Activated T-cell treated with anti-CD3 and anti-CD28 coated beads, Interleukin-2, amount 50 U/mL, for 24 hours (primary cell): Measurements from ENCODE around the gene SPAG16.
"Not testable (repeated sequence)": the region's sequence is repeated elsewhere in the genome, so short reads cannot be mapped to it uniquely, and the experiment has no call there.

ENCODE experiments used
- DNase-seq: peaks from one replicate; pipeline ENCODE4 v3.0.0-alpha.2; 2020
- H3K27ac Mint-ChIP-seq: 2 replicates; pipeline ENCODE4 v1.8.0; 2020; ENCODE audit warnings: mild to moderate bottlenecking, mixed read lengths
- H3K27me3 Mint-ChIP-seq: 2 replicates; pipeline ENCODE4 v1.8.0; 2020; ENCODE audit warnings: mixed read lengths
- H3K36me3 Mint-ChIP-seq: 2 replicates; pipeline ENCODE4 v1.8.0; 2020; ENCODE audit warnings: low read depth, mixed read lengths
- H3K4me1 Mint-ChIP-seq: 2 replicates; pipeline ENCODE4 v1.8.0; 2020; ENCODE audit warnings: low read depth, mixed read lengths
- H3K4me3 Mint-ChIP-seq: 2 replicates; pipeline ENCODE4 v1.8.0; 2020; ENCODE audit warnings: mild to moderate bottlenecking, moderate library complexity, mixed read lengths
- H3K9me3 Mint-ChIP-seq: 2 replicates; pipeline ENCODE4 v1.8.0; 2020; ENCODE audit warnings: mixed read lengths

Gene SPAG16

DNA sequence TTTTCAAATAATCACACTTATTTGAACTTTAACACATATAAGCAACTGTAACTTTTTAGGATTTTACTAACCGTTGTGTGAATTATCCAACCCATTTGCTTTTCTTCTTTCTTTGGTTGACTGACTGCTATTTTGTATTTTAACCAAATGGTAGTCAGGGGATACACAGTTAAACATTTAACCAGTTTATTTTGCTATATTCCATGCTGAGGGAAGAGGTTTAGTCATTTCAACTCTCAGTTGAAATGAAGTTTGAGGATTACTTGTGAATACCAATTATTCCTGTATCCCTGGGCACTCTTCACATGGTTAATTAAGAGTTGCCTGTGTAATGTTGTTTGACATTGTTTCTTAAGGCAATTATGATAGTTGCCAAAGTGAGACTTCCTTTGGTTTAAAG is 1.9 kb downstream of the SPAG16 start:
- Mint-ChIP-seq H3K9me3 (no peaks in the 10 kb centered on the region), H3K4me1 (peaks cover 43% of the 10 kb centered on the region), H3K4me3 (no peak overlapping the region), H3K27me3 (no peaks in the 10 kb centered on the region), H3K27ac (no peak overlapping the region), H3K36me3 (peaks cover 6% of the 10 kb centered on the region)
- DNase-seq, result no peak

DNA sequence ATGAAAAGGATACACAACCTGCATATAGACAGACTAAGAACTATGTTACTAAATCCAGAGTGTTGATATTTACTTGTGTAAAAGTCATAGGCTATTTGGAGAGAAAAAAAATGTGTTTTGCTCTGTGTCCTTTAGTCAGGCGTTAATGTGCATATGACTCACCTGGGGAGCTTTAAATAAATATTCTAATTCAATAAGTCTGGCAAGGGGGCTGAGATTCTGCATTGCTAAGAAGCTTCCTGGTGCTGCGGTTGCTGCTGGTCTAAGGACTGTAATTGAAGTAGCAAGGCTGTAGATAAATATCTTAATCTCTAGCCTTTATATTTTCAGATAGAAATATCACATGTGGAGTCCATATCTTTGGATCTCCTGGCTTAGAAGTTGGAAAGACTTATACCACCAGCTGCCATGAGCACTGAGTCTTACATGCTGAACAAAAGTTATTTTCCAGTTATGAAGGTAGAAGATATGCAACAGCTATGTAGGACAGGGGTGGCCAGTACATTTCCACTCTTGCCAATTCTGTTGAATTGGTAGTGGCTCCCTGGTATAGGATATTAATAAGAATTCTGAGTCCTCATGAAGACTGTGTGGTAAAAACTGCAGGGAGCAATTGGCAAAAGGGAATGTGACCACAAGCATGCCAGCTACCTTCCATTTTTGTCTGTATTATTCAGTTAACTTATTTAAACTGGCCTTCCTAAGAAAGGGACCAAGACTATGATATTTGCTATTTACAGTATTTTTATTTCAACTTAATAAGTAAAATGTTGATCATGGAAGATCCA is 4.8 kb downstream of the SPAG16 start:
- H3K9me3 Mint-ChIP-seq, result no peaks in the 10 kb centered on the region
- H3K27me3 Mint-ChIP-seq, result no peaks in the 10 kb centered on the region
- peaks cover 32% of the 10 kb centered on the region for H3K4me1 Mint-ChIP-seq
- H3K4me3 Mint-ChIP-seq, result no peak overlapping the region
- H3K36me3 Mint-ChIP-seq, result peaks cover 16% of the 10 kb centered on the region
- DNase-seq, result no peak
- H3K27ac Mint-ChIP-seq, result no peak overlapping the region

DNA sequence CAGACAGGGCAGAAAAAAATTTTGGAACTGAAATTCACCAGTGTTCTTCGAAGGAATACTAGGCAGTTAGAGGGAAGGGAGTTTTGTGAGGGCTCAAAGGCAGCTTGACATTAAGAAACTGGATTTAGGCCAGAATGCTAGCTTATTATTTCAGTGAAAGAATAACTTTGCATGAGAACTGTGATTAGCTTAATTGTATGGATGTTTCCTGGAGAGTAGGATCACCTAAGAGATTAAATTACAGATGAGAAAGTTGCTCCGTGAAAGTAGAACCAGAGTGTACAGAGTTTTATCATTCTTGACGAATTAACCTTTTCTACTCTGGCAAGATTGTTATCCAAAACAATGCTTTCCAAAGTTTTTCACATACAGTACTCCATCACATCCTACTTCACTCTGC is 6.2 kb downstream of the SPAG16 start:
- H3K27ac Mint-ChIP-seq, result no peak overlapping the region
- peaks cover 22% of the 10 kb centered on the region for H3K4me1 Mint-ChIP-seq
- peaks cover 14% of the 10 kb centered on the region for H3K36me3 Mint-ChIP-seq
- H3K9me3 Mint-ChIP-seq, result no peaks in the 10 kb centered on the region
- no peaks in the 10 kb centered on the region for H3K27me3 Mint-ChIP-seq
- H3K4me3 Mint-ChIP-seq, result no peak overlapping the region
- DNase-seq, result no peak

DNA sequence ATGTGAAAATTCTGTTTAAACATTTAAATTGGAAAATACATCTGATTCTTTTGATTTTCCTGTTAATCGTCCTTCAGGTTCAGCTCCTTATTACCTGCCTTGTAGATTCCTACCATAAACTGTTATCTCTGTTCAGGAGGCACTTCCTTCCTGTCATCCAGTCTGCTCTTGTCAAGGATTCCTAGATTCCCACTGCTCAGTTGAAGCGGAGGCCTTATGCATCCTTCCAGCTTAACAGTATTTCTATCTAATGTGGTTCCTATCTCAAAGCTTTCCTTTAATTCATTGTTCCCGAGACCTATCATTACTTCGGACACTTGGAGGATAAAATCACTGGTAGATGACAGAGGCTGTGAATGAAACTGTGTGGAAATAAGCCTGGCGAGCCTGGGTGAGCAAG is 12.0 kb downstream of the SPAG16 start:
- peaks cover 48% of the 10 kb centered on the region for H3K36me3 Mint-ChIP-seq
- H3K27ac Mint-ChIP-seq, result no peak overlapping the region
- no peak overlapping the region for H3K4me3 Mint-ChIP-seq
- no peaks in the 10 kb centered on the region for H3K9me3 Mint-ChIP-seq
- no peak for DNase-seq
- no peaks in the 10 kb centered on the region for H3K27me3 Mint-ChIP-seq
- no peaks in the 10 kb centered on the region for H3K4me1 Mint-ChIP-seq

DNA sequence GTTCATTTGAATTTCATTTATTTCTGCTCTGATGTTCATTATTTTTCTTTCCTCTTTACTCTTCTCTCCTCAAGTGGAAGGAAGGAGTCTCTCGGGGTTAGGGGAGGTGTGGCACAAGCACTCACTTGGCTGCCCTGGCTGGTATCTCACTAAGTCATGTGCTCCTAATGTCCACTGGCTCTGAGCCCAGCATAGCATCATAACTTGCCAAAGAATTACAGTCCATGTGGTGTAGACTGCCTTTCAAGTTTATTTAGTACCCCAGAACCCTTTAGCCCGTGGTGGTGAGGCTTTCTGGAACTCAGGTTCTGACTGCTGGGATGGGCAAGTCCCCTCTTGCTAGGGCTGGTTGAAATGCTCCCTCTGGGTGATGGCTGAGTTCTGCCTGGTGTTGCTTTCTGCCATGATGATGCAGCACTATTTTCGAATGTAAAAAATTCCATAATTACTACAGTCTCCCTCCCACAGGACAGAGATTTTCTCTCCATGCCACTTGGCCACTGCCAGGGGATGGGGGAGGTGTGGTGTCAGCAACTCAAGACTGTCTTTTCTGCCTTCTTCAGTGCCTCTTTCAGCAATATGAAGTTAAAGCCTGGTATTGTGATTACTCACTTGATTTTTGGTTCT is 22.2 kb downstream of the SPAG16 start:
- Mint-ChIP-seq H3K4me3 (no peak overlapping the region), H3K9me3 (peaks cover 29% of the 10 kb centered on the region)
- DNase-seq, result no peak

DNA sequence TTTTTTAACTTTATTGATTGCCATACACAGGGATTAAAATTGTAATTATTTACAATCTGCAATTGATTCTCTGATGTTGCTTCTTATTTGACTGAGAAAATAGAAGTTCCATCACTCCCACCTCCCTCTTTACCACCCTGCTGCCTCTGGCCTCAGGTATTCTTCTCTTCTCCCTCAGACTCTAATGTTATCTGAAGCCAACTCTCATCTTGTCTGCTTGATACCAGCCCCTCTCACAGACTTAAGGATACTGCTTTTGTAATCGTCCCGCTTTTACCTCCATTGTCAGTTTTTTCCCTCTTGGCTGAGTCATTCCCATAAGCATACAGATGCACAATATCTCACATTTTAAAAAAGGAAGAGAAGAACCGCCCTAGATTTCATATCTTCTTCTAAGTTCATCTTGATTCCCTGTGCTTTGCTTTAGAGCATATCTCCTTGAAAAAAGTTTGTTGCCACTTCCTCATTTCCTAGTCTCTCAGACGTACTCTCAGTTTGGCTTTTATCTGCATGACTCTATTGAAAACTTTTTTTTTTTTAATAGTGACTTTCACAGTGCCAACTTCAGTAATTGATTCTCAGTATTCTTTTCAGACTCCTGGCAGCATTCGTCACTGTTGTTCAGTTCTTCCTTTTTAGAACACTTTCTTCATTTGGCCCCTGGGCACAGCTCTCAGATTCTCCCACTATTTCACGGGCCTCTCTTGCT is 31.1 kb downstream of the SPAG16 start:
- DNase-seq, result no peak
- no peak overlapping the region for H3K4me3 Mint-ChIP-seq
- H3K9me3 Mint-ChIP-seq, result no peaks in the 10 kb centered on the region
- H3K36me3 Mint-ChIP-seq, result peaks cover 43% of the 10 kb centered on the region
- no peaks in the 10 kb centered on the region for H3K4me1 Mint-ChIP-seq
- H3K27me3 Mint-ChIP-seq, result no peaks in the 10 kb centered on the region
- H3K27ac Mint-ChIP-seq, result no peak overlapping the region

More for the DNA sequence above, 22.2 kb downstream of the SPAG16 start:
- H3K36me3 Mint-ChIP-seq, result peaks cover 69% of the 10 kb centered on the region
- H3K27me3 Mint-ChIP-seq, result no peaks in the 10 kb centered on the region
- H3K27ac Mint-ChIP-seq, result no peak overlapping the region
- H3K4me1 Mint-ChIP-seq, result no peaks in the 10 kb centered on the region

DNA sequence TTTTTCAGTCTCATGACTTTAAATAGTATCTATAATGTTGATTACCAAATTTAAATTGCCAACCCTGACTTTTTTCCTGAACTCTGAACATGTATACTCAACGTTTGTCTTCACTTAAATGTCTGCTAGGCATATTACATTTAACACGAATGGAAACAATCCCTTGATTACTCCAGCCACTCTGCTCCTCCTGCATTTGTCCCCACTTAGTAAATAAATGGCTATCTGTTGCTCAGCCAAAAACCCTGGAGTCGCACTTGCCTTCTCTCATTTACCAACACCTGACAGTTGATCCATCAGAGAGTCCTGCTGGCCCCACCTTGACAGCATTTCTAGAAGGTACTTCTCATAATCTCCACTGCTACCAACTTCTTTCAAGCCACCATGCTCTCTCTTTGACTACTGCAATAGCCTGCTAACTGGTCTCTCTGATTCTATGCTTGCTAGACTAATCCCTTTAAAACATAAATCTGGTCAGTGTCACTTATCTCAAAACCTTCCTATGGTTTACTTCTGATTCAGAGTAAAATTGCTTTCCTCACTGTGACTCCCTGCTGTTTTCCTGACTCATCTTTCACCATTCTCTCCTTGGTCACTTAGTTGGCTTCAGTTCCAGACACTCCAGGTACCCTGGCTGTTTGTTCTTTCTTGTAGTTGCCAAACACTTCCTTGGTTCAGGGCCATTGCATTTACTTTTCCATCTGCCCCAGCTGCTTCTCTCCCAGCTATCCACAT is 31.9 kb downstream of the SPAG16 start:
- Mint-ChIP-seq H3K36me3 (peaks cover 49% of the 10 kb centered on the region), H3K4me1 (no peaks in the 10 kb centered on the region), H3K4me3 (no peak overlapping the region), H3K27me3 (no peaks in the 10 kb centered on the region), H3K27ac (no peak overlapping the region), H3K9me3 (no peaks in the 10 kb centered on the region)
- DNase-seq, result no peak

DNA sequence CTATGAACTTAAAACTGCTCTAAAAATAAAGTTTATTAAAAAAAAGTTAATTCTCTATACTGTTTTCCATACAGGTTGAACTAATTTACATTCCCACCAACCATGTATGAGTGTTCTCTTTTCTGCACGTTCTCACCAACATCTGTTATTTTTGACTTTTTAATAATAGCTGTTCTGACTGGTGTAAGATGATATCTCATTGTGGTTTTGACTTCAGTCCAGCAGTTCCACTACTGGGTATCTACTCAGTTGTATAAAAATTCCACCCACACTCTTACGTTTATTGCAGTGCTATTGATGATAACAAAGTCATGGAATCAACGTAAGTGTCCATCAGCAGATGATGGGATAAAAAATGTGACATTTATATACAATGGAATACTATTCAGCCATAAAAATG is 33.7 kb downstream of the SPAG16 start:
- H3K27me3 Mint-ChIP-seq, result no peaks in the 10 kb centered on the region
- H3K36me3 Mint-ChIP-seq, result peaks cover 55% of the 10 kb centered on the region
- no peak overlapping the region for H3K4me3 Mint-ChIP-seq
- H3K27ac Mint-ChIP-seq, result no peak overlapping the region
- H3K4me1 Mint-ChIP-seq, result no peaks in the 10 kb centered on the region
- H3K9me3 Mint-ChIP-seq, result peaks cover 6% of the 10 kb centered on the region
- DNase-seq, result no peak

DNA sequence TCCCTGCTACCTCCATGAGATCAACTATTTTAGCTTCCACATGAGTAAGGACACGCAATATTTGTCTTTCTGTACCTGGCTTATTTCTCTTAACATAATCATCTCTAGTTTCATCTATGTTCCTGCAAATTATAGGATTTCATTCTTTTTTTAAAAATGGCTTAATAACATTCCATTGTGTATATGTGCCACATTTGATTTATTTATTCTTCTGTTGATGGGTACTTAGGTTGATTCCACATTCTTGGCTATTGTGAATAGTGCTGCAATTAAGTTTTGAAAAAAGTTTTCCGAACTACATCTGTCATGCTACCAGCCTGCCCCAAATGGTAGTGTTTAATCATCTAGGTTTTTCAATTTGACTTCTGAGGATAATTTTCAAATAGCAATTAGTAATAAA is 36.3 kb downstream of the SPAG16 start:
- Mint-ChIP-seq H3K4me3 (no peak overlapping the region), H3K9me3 (peaks cover 17% of the 10 kb centered on the region), H3K27me3 (no peaks in the 10 kb centered on the region), H3K4me1 (no peaks in the 10 kb centered on the region), H3K27ac (no peak overlapping the region), H3K36me3 (peaks cover 71% of the 10 kb centered on the region)
- DNase-seq, result no peak

DNA sequence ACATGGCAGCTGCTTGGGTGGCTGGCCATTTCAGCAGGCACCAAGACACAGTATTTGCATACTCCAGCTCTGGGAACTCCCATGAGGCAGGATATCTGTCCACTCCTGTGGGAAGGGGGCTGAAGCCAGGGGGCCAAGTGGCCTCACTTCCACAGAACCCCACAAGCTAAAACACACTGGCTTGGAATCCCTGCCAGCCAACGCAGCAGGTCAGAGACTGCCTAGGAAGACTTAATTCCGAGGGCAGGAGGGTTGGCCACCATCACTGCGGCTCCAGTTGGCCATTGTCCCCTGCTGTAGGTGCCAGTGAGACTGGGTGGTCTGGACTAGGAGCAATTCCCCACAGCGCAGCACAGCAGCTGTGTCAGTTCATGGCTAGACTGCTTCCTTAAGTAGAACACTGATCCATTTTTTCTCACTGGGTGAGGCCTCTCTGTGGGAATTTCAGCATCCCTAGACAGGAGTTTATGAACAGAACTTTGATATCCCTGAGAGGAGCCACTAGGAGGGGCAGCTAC is 52.0 kb downstream of the SPAG16 start:
- Mint-ChIP-seq H3K27ac (no peak overlapping the region), H3K4me1 (no peaks in the 10 kb centered on the region), H3K4me3 (no peak overlapping the region), H3K36me3 (peaks cover 4% of the 10 kb centered on the region), H3K27me3 (no peaks in the 10 kb centered on the region), H3K9me3 (peaks cover 51% of the 10 kb centered on the region)
- no peak for DNase-seq

DNA sequence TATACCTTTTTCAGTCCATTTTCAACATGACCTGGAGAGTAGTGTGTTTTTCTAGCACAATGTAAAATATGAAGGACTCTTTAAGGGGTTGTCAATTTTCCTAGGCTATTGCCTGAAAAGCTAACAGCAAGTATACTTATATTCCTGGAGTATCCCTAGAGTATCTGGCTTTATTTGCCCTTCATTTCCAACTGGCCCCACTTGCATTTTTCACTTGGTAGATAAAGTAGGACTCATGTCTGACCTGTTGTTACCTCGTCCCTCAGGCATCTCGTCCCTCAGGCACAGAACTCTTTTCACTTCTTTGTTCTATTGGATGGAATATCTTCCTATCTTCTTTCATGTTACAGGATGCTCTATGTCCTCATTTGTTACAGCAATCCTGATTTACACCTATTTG is 69.2 kb downstream of the SPAG16 start:
- Mint-ChIP-seq H3K36me3 (no peaks in the 10 kb centered on the region), H3K4me3 (no peak overlapping the region), H3K27ac (no peak overlapping the region), H3K27me3 (no peaks in the 10 kb centered on the region), H3K4me1 (no peaks in the 10 kb centered on the region), H3K9me3 (peaks cover 3% of the 10 kb centered on the region)
- DNase-seq, result no peak

DNA sequence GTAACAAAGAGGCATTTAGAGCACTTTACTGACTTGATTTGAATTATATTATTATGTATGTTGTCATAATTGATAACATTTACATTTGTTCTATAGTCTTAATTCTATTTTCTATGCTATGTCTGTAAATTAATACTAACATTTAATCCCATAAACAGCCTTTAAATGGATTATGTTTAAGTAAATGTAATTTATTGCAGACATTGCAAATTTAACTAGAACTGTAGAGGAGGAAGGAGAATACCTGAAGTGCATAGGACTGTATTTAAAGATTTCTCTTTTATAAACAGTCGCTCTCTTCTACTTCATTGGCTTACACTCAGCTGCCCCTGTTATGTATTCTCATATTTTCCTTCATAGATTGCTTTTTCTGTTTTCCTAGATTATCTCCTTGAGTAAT is 92.4 kb downstream of the SPAG16 start:
- H3K36me3 Mint-ChIP-seq, result no peaks in the 10 kb centered on the region
- no peak overlapping the region for H3K4me3 Mint-ChIP-seq
- no peak for DNase-seq
- no peaks in the 10 kb centered on the region for H3K27me3 Mint-ChIP-seq
- H3K9me3 Mint-ChIP-seq, result no peaks in the 10 kb centered on the region
- no peak overlapping the region for H3K27ac Mint-ChIP-seq
- H3K4me1 Mint-ChIP-seq, result no peaks in the 10 kb centered on the region

DNA sequence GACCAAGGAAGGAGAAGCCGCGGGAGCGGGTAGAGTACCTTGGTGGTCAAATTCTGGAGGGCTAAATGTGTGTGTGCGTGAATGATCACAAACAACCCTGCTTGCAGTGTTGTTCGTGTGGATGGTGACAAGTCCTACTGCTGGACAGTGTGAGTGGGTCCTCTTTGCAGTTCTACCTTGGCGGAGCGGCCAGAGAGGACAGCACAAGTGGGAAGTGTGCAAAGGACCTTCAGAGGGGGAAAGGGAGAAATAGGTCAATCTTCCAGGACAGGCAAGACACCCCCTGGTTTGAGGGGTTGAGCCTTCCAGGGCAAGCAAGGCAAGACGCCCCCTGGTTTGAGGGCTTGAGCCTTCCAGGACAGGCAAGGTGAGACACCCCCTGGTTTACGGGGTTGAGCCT is 122.8 kb downstream of the SPAG16 start:
- H3K27ac Mint-ChIP-seq, H3K9me3 Mint-ChIP-seq, H3K4me3 Mint-ChIP-seq, H3K27me3 Mint-ChIP-seq, H3K36me3 Mint-ChIP-seq, DNase-seq, H3K4me1 Mint-ChIP-seq: not testable (repeated sequence)

DNA sequence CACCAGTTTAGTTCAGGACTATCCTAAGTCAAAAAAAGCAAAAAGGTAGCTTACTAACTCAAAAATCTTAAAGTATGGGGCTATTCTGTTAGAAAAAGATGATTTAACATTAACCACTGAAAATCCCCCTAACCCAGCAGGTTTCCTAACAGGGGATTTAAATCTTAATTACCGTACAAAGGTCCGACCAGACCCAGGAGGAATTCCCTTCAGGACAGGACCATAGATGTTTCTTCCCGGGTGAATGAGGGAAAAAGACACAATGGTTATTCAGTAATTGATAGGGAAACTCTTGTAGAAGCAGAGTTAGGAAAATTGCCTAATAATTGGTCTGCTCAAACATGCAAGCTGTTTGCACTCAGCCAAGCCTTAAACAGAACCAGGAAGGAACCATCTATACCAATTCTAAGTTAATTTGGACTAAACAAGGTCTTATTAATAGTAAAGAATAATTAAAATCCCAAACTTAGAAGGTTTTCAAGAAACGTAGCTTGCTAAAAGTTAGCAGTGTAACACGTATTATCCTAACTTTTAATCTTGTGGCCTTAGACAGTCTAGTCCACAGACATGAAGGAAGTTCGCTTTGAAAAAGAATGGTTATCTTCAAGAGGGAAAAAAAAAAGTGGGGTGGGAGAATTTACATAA is 124.3 kb downstream of the SPAG16 start:
- H3K36me3 Mint-ChIP-seq, H3K27me3 Mint-ChIP-seq, DNase-seq, H3K9me3 Mint-ChIP-seq, H3K4me3 Mint-ChIP-seq, H3K27ac Mint-ChIP-seq, H3K4me1 Mint-ChIP-seq: not testable (repeated sequence)
